Ishikawa (cell line): ENCODE measurements around the gene LIMA1.

Experiments
- CEBPB ChIP-seq: IDR thresholded peaks from 2 replicates; pipeline ENCODE4 v1.6.1; 2012
- CREB1 ChIP-seq: IDR thresholded peaks from 2 replicates; pipeline ENCODE4 v1.6.1; 2012; ENCODE audit warnings: low read depth
- EGR1 ChIP-seq: IDR thresholded peaks from 2 replicates; pipeline ENCODE4 v1.6.1; 2012
- EP300 ChIP-seq: IDR thresholded peaks from 2 replicates; pipeline ENCODE4 v1.6.1; 2012; ENCODE audit warnings: borderline replicate concordance
- RAD21 ChIP-seq: IDR thresholded peaks from 2 replicates; pipeline ENCODE4 v1.6.1; 2012; ENCODE audit warnings: low read depth
- REST ChIP-seq: IDR thresholded peaks from 2 replicates; pipeline ENCODE4 v1.6.1; 2012; ENCODE audit warnings: low read depth, mild to moderate bottlenecking
- TAF1 ChIP-seq: IDR thresholded peaks from 2 replicates; pipeline ENCODE4 v1.6.1; 2012; ENCODE audit warnings: low read depth, mild to moderate bottlenecking
- ZBTB7A ChIP-seq: IDR thresholded peaks from 2 replicates; pipeline ENCODE4 v1.6.1; 2012; ENCODE audit warnings: low read depth

GRCh38 chr12:50326590-50327284, 43.4 kb upstream of the LIMA1 start:
- no peak for TF ChIP-seq RAD21
- no peak for TF ChIP-seq EGR1
- TF ChIP-seq ZBTB7A: no peak
- no peak for TF ChIP-seq REST
- TF ChIP-seq EP300: no peak
- no peak for TF ChIP-seq CREB1
- TF ChIP-seq TAF1: no peak
- peak; percentile 68 for TF ChIP-seq CEBPB
